ENCODE measurements around the gene RGS1.

Gene RGS1, protein sequence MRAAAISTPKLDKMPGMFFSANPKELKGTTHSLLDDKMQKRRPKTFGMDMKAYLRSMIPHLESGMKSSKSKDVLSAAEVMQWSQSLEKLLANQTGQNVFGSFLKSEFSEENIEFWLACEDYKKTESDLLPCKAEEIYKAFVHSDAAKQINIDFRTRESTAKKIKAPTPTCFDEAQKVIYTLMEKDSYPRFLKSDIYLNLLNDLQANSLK

DNA sequence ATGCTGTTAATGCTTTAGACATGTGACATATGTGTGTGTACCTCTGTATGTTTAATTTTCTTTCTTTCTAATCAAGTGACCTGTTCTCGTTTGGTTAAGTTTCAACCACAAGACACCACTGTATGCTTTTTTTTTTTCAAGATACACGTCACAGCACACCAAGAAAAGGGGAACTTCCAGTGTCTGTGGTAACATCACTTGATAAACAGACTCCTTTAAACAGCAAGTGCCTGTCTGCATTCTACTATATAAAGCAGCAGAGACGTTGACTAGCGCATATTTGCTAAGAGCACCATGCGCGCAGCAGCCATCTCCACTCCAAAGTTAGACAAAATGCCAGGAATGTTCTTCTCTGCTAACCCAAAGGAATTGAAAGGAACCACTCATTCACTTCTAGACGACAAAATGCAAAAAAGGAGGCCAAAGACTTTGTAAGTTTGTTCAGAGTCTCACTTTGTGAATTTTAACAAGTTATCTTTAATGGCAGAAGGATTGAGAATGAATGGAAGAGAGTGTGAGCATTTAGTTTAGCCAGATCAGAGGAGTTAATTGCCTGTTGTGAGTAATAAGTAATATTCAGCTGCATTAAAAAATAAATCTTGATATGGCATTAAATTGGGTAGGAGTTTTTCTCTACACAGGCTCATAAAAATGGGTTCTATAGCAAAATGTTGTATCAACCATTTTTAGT, at the start of gene RGS1:
RGS1 (plus strand) TSS at position 275 of the 691 bp plus-strand sequence; CDS start at position 295, 20 bp downstream.
- peak; percentile 33 for DNase-seq (ENCODE audit: low read depth)

DNA sequence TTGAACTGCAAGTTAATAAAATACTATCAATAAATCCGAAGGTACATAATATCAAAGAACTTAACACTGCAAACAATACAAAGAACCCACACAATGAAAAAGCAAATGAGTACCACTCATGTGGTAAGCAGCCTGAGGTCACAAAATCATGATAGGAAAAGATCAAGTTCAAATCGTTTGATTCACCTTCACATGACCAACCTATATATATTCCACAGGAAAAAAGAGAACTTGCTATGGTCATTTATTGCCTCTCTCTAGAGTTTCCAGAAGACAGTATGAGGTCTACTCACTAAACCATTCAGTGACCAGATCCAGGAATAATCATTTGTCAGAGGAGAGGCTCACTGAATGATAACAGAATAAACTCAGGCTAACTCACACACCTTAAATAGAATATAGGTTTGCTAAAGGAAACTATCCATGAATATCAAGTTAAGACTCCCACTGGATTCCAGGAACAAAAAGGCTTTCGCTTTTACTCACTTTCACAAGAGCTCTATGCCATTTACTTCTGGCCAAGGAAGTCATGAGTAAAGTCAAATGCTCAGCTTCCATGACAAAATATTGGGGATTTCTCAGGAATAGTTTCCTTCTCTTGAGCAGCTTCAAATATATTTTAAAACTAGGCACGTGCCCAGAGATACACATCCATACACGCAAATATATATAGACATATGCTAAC, 48.3 kb upstream of the RGS1 start:
- no peak for DNase-seq (ENCODE audit: low read depth)

DNA sequence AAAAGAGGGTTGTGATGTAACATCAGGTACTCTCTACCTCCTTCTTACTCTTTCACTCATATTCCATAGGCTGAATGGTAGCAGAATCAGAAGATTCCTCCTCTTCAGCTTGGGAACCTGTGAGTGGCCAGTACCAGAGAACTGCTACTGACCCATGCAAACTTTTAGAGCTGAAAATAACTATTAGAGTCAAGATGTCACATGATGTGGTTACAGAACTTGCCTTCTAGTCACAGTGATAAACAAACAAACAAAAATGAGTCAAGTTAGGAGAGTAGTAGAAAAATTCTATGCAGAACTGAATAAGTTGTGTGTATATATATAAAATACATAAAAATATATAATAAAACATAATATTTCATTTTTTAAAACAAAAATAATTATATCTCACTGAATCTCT, 47.6 kb upstream of the RGS1 start:
- no peak for DNase-seq (ENCODE audit: low read depth)

DNA sequence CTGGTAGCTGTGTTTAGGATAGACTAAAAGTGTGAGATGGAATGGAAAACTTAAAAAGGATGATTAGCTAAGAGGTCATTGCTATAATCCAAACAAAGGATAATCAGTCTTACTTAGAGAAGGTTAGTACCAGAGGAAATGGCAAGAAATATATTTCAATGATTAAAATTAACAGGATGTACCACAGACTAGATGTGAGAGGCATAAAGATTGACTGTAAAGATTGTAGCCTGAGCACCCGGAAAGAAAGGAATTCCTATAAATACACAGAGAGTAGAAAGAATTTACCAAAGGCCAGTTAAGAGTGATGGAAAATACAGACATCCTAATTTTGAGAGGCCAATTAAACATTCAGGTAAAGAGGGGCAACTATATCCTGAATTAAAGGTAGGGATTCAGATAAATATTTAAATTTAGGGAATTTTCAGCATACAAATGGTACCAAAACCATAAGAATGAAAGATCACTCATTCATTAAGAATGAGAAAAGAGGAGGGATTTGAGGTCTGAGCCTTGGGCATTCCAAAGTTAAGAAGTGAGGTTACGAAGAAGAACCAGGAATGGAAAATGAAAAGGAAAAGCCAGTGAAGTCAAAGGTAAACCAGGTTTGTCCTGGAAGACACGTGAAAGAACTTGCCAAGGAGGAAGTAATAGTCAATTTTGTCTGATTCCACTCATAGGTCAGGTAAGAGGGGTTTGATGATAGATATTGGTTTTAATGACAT, 46.4 kb upstream of the RGS1 start:
- DNase-seq (ENCODE audit: low read depth) = no peak

DNA sequence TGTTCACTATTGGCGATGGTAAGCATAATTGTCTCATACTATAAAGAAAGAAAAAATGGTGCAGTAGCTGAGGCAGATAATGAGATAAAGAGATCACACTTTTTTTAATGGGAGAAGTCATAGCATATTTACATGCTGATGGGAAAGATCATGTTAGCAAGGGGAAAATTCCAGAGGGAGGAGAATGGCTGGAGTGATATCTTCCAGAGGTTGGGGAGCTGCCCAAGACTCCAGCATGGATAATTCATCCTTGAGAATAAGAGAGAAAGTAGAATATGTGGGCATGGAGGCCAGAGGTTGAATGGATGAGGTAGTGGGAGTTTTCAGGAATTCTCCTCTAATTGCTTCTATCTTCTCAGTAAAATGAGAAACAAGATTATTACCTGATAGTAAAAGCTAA, 45.8 kb upstream of the RGS1 start:
- DNase-seq (ENCODE audit: low read depth) = no peak

DNA sequence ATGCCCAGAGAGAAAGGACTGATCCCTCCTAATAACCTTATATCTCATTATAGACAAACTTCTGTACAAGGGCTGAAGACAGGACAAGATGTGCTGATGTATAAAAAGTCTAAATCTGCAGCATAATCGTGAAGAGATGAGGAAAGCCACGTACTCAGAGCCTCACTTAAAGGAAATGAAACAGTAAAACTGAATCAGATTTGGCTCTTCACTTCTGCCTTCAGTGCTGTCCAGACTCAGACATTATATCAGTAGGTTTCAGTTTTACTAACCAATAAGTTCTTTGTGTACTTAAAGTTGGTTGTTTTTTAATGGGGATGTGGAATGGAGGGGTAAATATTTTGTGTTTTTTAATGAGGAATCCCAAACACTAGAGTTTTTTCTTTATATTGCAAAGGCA, 45.3 kb upstream of the RGS1 start:
- DNase-seq (ENCODE audit: low read depth) = no peak

DNA sequence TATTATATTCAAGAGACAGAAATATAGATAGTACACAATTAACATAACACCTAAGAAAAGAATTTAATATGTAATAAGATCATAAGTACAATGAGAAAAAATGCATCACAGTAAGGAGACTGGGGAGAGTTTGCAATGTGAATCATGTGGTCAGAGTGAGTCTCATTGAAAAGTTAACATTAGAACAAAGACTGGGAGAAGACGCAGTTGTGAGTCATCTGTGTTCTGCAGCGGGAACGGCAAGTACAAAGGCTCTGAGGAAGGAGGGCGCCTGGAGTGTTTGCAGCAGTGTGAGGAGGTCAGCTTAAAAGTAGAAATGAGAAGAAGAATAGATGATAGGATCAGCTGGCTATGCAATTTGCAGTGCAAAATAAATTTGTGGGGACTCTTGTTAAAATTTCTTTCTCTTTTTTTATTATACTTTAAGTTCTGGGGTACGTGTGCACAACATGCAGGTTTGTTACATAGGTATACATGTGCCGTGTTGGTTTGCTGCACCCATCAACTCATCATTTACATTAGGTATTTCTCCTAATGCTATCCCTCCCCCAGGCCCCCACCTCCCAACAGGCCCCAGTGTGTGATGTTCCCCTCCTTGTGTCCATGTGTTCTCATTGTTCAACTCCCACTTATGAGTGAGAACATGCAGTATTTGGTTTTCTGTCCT, 44.4 kb upstream of the RGS1 start:
- DNase-seq (ENCODE audit: low read depth) = peak; percentile 19

DNA sequence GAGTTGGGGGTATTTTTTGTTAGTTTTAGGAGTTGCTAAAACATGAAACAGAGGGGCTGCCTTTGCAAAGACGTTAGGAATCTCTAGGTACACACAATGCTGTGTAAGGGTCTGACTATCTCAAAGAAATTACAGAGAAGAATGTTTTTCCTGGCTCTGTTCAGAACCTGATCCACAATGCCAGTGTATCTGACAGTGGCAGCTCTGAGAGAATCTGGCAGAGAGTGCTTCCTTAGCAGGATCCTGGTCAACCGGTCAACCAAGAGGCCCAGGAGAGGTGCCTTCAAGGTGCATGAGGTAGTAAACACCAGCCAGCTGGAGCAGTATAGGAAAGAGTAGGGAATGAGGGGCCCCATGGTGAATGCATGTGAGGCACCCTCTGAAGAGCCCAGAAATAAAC, 40.9 kb upstream of the RGS1 start:
- DNase-seq (ENCODE audit: low read depth) = no peak

DNA sequence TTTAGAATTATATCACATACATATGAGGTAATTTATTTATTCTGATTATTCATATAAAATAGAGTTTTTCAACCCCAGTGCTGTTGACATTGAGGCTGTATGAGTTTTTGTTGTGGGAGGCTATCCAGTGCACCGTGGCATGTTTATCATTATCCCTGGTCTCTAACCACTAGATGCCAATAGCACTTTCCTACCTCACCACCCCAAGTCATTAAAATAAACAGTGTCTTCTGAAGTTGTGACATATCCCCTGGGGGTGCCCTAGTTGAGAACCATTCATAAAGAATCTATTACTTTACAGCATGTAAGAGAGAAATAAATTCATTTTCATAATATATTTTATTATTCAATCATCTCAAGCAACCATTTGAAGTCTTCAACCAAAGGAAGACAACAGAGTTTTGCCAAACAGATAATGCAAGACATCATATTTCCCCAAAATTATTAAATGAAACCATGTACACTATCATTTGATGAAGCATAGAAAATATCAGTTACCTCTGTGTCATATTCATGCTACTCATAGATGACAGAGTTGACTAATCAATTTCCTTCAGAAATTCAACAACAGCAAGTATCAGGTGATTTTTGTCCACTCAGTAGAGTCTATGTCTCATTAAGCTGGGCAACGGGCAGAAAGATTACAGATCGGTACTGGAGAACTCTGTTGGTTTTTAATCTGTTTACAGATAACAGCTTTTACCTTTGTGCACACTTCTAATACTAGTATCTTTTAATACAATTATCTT, 39.5 kb upstream of the RGS1 start:
- no peak for DNase-seq (ENCODE audit: low read depth)

DNA sequence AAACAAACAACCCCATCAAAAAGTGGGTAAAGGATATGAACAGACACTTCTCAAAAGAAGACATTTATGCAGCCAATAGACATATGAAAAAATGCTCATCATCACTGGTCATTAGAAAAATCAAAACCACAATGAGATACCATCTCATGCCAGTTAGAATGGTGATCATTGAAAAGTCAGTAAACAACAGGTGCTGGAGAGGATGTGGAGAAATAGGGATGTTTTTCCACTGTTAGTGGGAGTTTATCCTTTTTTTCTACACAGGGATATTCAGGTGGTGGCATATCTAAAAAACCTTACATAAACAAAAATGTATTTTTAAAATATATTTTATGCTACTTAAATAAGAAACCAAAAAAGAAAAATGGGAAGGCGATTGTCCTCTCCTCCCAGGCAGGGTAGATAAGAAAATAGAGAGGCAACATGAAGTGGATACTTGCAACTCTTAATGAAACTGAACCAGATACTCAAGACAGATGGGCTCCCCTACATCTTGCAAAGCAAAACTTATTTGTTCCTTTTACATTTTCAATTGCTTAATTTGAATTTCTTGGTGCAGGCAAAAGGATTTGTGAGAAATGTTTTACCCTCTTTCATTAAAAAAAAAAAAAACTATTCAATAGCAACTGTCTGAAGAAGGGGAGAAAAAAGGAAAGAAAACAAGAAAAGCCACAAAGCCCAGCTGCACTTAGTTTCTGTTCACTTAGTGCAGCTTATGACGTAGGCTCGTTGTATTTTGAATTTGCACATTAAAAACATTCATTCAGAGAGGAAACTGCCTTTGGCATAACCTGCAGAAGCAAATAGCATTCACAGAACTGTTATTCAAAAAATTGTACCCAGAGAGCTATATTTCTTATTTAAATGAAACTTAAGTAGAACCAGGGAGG, 36.9 kb upstream of the RGS1 start:
- DNase-seq (ENCODE audit: low read depth) = no peak

DNA sequence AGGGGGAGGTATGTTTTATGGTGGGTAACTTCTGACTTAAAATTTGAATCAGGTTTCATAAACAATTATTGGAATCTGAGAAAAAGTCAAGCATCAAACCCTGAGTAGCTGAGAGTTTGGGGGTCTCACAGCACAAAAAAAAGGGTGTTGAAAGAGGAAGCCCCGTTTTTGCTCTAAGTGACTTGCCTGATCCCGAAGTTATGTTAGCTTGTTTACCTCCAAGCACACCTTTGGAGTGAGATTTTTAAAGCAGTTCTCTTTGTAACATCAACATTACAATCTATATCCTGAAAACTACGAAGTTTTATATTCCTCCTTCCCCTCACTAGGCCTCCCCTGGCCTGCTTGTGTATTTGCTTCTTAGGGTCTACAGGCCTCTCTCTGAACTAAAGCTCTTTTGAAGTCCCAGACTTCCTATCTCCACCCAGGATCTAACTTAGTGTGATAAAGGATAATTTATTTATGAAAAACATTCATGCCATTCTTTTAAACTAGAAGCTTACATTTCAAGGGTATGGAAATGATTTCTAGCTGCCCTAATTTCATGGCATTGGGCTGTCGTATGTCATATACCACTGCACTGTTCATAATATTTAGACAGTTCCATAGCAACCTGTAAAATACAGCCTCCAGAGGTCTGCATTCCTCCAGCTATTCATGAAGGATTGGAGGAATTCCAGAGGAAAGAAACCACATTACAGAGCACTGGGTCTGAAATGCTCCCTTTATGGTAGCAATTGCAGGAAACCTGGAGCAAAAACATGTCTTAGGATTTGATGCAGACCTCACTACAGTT, 36.1 kb upstream of the RGS1 start:
- DNase-seq (ENCODE audit: low read depth) = no peak

DNA sequence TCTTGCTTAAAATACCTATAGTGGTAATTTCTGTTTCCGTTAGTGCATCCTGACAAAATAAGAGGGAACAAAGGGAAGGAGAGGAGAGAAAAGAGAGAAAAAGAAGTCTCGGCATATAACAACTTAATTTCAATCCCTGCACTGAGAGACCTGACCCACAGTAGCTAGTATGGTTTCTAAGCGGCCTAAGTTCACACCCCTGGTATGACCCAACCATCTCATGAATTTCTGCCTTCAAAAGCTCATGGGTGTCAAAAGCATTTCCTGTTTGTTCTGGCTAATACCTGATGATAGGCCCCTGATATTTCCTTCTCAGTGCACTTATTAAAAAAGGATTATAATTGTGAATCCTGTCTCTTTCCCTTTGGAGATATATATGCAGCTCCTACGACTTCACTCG, 32.1 kb upstream of the RGS1 start:
- DNase-seq (ENCODE audit: low read depth) = no peak

DNA sequence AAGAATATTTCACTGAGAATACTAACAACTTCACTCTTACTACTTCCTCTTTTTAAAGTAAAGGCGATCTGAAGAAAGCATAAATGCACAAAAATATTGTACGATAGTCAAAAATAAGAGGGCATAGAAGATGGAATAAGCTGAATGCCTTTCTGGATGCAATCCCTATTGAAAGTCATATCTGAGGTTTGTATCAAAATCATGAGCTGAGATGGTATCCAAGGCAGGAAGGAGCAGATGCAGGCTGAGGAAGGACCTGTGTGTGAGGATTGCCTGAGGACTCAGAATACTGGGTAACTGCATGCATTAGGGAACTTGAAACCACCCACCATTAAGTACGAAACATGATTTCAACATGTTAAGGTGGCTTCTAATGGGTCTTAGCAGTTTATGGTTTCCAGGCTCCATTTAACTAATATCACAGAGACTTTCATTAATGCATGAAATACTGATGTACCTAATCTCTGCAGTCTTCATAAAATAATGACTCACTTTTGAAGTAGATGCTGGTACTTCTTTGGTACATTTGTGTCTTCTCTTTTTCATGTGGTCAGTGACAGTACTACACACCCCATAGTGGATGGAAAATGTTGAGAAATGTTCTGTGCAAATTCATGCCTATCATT, 29.6 kb upstream of the RGS1 start:
- DNase-seq (ENCODE audit: low read depth) = no peak

DNA sequence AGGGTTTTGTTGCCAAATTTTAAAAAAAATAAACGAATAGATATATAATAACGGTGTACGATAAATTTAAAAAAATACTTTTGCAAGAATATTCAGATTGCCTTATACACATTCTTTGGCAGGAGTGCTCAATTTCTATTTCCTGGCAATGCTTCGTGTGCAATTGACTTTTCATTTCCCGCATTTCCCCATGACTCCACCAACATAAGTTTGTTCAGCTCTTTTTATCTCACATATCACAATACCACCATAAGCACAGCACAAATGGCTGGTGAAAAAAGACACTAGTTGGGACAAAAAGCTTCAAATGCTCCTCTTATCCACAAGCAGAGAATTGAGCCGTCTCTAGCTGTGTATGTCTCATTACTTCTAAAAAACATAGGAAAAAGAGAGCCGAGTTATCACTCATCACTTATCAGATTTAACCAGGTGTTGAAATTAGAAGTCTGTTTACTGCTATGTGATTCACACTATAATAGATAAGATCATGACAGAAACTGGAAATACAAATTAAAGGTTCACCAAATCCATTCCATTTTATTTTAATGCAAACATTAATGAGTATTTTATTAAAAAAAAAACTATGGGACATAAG, 28.9 kb upstream of the RGS1 start:
- DNase-seq (ENCODE audit: low read depth) = no peak

DNA sequence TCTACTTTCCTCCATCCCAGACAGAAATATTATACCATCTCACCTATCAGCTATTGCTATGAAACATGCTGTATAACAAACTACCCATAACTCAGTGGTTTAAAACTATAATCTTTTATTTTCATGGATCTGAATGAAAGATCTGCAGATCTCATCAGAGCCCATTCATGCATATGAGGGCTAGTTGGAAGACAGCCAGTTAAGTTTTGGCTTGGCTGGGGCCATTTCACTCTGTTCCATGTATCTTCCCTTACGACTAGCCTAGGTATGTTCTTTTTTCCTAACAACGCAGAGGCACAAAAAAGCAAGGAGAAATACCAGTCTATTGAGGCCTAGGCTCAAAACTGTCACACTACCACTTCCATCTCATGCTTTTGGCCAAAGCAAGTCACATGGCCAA, 28.1 kb upstream of the RGS1 start:
- DNase-seq (ENCODE audit: low read depth) = no peak

DNA sequence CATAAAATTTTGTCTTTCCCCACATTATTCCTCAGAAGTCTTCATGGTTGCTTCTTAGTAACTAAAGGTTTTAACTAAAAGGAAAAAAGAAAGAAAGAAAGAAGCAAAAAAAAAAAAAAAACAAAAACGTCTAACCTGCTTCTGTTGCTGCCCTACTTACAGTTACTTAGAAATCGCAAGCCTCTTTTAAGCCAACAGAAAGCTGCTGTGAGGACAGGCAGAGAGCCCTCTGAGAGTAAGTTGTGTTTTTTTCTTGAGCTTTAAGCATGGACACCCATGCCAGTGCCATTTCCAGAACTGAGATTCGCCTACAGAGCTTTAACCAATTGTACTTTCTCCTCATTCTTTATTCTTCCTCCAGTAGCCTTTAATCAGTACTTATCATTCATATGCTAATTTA, 25.6 kb upstream of the RGS1 start:
- no peak for DNase-seq (ENCODE audit: low read depth)

DNA sequence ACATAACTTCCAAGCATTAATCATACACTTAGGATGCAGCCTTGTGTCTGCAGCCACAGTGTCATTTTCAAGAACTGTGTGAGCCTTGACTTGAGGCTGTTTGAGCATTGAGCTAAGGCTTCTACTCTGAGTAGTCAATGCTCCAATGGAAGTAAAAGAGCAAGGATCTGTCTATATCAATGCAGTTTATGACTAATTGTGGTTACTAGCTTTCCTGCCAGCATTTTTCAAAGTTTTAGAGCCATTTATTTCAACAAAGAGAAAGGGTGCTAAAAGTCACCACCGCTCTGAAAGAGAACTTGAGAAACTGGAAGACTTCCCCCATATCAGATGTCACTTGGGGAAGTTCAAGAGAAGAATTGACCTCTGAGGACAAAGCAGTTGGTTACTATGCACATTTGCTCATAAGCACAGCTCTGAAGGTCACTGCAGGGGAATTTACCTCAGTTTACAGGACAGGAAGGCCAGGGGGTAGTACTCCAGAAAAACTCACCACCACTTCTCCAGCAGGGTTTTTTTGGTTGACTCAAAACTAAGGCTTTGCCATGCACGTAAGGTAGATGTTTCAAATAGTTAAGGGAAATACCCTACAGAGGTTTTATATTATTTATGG, 24.5 kb upstream of the RGS1 start:
- DNase-seq (ENCODE audit: low read depth) = no peak

DNA sequence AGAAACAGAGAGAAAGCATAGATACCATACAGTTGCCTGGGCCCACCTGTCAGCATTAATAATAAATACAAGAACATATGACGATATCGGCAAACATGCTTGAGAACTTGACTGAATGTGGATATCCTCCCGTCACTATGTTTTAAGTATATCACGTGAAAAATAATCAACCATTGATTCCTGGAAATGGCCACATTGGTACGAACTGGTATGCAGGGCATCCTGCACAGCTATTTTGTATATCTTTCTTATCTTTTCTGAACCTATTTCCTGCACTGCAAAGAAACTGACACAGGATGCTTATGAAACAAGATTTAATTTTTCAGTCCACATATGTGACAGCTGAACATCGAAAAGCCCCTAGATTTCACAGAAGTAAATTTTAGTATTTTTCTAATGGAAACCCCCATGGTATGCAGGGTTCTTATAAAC, 22.8 kb upstream of the RGS1 start:
- DNase-seq (ENCODE audit: low read depth) = no peak
